GM20000 (cell line): ENCODE measurements around the gene OR56B1.

Experiments used
- DNase-seq: peaks from one replicate; pipeline ENCODE4 v3.0.0; 2012; ENCODE audit warnings: low spot score
- TF ChIP-seq, protein P1 (sequence below): IDR thresholded peaks from 2 replicates; pipeline ENCODE4 v1.5.1; 2012; ENCODE audit warnings: mild to moderate bottlenecking, control low read depth; ENCODE audit errors: extremely low read depth, missing control alignments

The OR56B1 gene

DNA sequence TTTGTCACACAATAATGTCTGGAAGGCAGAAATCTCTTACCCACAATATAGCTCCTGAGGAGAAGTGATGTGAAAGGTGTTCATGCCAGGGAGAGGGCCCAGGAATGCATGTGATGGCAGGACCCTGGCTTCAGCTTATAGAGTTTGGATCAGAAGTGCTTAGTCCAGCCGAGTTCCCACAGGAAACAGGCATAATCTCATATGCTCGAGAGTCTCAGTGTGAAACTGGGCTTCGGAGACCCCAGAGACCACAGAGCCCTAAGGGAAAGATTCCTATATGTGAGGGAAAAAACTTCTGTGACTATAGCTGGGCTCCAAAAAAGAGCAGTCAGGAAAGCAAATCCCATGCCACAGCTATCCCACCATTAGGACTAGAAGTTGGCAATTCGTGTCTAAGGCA, 47.0 kb downstream of the OR56B1 start, which contains the start of gene OR52N5:
OR52N5 (minus strand) TSS at position 101 of the 400 bp plus-strand sequence. CDS start 4,721 bp downstream, outside the sequence.
- no peak for DNase-seq
- TF ChIP-seq, protein P1, sequence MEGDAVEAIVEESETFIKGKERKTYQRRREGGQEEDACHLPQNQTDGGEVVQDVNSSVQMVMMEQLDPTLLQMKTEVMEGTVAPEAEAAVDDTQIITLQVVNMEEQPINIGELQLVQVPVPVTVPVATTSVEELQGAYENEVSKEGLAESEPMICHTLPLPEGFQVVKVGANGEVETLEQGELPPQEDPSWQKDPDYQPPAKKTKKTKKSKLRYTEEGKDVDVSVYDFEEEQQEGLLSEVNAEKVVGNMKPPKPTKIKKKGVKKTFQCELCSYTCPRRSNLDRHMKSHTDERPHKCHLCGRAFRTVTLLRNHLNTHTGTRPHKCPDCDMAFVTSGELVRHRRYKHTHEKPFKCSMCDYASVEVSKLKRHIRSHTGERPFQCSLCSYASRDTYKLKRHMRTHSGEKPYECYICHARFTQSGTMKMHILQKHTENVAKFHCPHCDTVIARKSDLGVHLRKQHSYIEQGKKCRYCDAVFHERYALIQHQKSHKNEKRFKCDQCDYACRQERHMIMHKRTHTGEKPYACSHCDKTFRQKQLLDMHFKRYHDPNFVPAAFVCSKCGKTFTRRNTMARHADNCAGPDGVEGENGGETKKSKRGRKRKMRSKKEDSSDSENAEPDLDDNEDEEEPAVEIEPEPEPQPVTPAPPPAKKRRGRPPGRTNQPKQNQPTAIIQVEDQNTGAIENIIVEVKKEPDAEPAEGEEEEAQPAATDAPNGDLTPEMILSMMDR = no peak
